Trophoblast cell (in vitro differentiated cells and primary cell): ENCODE data around the gene TBCD.

Source experiments
- DNase-seq, 2 donors: peaks; one replicate each; pipeline ENCODE4 v3.0.0-alpha.2; 2016
- H2AFZ ChIP-seq: 2 replicates; pipeline ENCODE4 v1.6.1; 2013; ENCODE audit warnings: low read length, moderate library complexity, mild to moderate bottlenecking; ENCODE audit not compliant: insufficient read depth, poor library complexity
- H2AK5ac ChIP-seq: 2 replicates; pipeline ENCODE4 v1.6.1; 2013; ENCODE audit warnings: mild to moderate bottlenecking, low read length
- H2BK120ac ChIP-seq: 2 replicates; pipeline ENCODE4 v1.6.1; 2013; ENCODE audit warnings: low read length, mild to moderate bottlenecking, moderate library complexity; ENCODE audit not compliant: insufficient read depth, poor library complexity
- H2BK12ac ChIP-seq: 2 replicates; pipeline ENCODE4 v1.6.1; 2013; ENCODE audit warnings: mild to moderate bottlenecking, low read length, moderate library complexity
- H2BK5ac ChIP-seq: 2 replicates; pipeline ENCODE4 v1.6.1; 2013; ENCODE audit warnings: low read length, low read depth, moderate library complexity, mild to moderate bottlenecking; ENCODE audit not compliant: poor library complexity
- H3K14ac ChIP-seq: 2 replicates; pipeline ENCODE4 v1.6.1; 2013; ENCODE audit warnings: mild to moderate bottlenecking, low read length
- H3K18ac ChIP-seq: 2 replicates; pipeline ENCODE4 v1.6.1; 2013; ENCODE audit warnings: mild to moderate bottlenecking, low read length
- H3K23ac ChIP-seq: 2 replicates; pipeline ENCODE4 v1.6.1; 2013; ENCODE audit warnings: low read length
- H3K27ac ChIP-seq: 2 replicates; pipeline ENCODE4 v1.5.1; 2013; ENCODE audit warnings: low read depth, mild to moderate bottlenecking, inconsistent platforms, low read length, moderate library complexity
- H3K27me3 ChIP-seq: 2 replicates; pipeline ENCODE4 v1.6.1; 2013; ENCODE audit warnings: inconsistent platforms, mild to moderate bottlenecking, low read length, moderate library complexity; ENCODE audit not compliant: insufficient read depth
- H3K36me3 ChIP-seq, 2 experiments: 1 replicate in 1 of 2; 2 replicates in 1 of 2; pipeline ENCODE4 v1.6.1; 2013; ENCODE audit warnings: low read length in 2 of 2, mild to moderate bottlenecking in 2 of 2, moderate library complexity in 1 of 2; ENCODE audit not compliant: insufficient read depth in 2 of 2, control insufficient read depth in 1 of 2
- H3K4ac ChIP-seq: 2 replicates; pipeline ENCODE4 v1.6.1; 2013; ENCODE audit warnings: low read depth, mild to moderate bottlenecking, low read length, moderate library complexity
- H3K4me1 ChIP-seq, 2 experiments: 1 replicate in 1 of 2; 2 replicates in 1 of 2; pipeline ENCODE4 v1.6.1; 2013; ENCODE audit warnings: low read length in 2 of 2, mild to moderate bottlenecking in 2 of 2, moderate library complexity in 1 of 2; ENCODE audit not compliant: insufficient read depth in 2 of 2, control insufficient read depth in 1 of 2
- H3K4me2 ChIP-seq: 2 replicates; pipeline ENCODE4 v1.6.1; 2013; ENCODE audit warnings: inconsistent platforms, mild to moderate bottlenecking, low read length, moderate library complexity
- H3K4me3 ChIP-seq: 2 replicates; pipeline ENCODE4 v1.5.1; 2013; ENCODE audit warnings: mild to moderate bottlenecking, low read depth, low read length, inconsistent platforms
- H3K79me1 ChIP-seq: one replicate; pipeline ENCODE4 v1.6.1; 2013; ENCODE audit warnings: low read length
- H3K79me2 ChIP-seq: 2 replicates; pipeline ENCODE4 v1.6.1; 2013; ENCODE audit warnings: low read length, mild to moderate bottlenecking; ENCODE audit not compliant: control insufficient read depth, insufficient read depth, poor library complexity
- H3K9ac ChIP-seq: 2 replicates; pipeline ENCODE4 v1.6.1; 2013; ENCODE audit warnings: mild to moderate bottlenecking, low read length
- H3K9me3 ChIP-seq: 2 replicates; pipeline ENCODE4 v1.6.1; 2013; ENCODE audit warnings: low read depth, mild to moderate bottlenecking, control low read depth, inconsistent platforms, low read length; ENCODE audit not compliant: insufficient read depth
- H4K12ac ChIP-seq: 2 replicates; pipeline ENCODE4 v1.6.1; 2013; ENCODE audit warnings: low read depth, mild to moderate bottlenecking, low read length, moderate library complexity
- H4K8ac ChIP-seq: 2 replicates; pipeline ENCODE4 v1.6.1; 2013; ENCODE audit warnings: low read depth, mild to moderate bottlenecking, low read length, moderate library complexity
- H4K91ac ChIP-seq: one replicate; pipeline ENCODE4 v1.6.1; 2013; ENCODE audit warnings: low read depth, mild to moderate bottlenecking, low read length, moderate library complexity
- WGBS: extraction: QIAGEN DNeasy Blood & Tissue Kit; methylation state at CpG from one replicate; pipeline ENCODE4 v1.1.7; 2013; ENCODE audit warnings: missing lambda C conversion rate; ENCODE audit not compliant: insufficient read length, insufficient coverage; ENCODE audit errors: extremely low coverage; 5-methylcytosine and 5-hydroxymethylcytosine counted together

Gene TBCD

DNA sequence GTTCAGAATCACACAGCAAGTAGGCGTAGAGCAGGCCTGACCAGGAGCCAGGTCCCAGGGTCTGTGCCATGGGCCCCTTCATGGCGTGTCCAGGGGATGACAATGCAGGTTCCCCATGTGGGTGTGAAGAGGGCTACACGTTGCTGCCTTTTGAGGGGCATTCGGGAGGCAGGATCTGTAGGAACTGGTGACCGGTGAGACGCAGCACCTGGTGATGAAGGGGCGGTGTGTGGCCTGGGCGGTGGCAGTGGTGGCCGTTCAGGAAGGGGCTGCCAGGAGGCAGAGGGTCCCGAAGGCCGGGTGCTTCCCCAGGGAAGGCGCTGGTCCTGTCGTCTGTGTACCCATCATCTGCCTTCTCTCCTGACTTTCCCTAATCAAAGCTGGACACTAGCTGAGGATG, 53.4 kb downstream of the TBCD start:
- Histone ChIP-seq H3K79me2 (peaks cover 1% of the 10 kb centered on the region), H3K4me3 (no peak overlapping the region), H3K4me1 (peaks cover 6 to 8% of the 10 kb centered on the region in 2 experiments), H3K4me2 (no peak overlapping the region), H4K91ac (no peak overlapping the region), H3K9ac (no peak overlapping the region), H4K8ac (no peak overlapping the region), H3K14ac (no peak overlapping the region), H2AK5ac (no peak overlapping the region), H2AFZ (no peak overlapping the region), H3K79me1 (no peaks in the 10 kb centered on the region), H3K4ac (no peak overlapping the region), H3K23ac (no peak overlapping the region), H4K12ac (no peak overlapping the region), H2BK12ac (no peak overlapping the region), H3K18ac (no peak overlapping the region), H3K36me3 (peaks cover 13% of the 10 kb centered on the region in 2 experiments), H3K27ac (no peak overlapping the region), H3K27me3 (no peaks in the 10 kb centered on the region), H2BK5ac (no peak overlapping the region), H2BK120ac (no peak overlapping the region), H3K9me3 (peaks cover 13% of the 10 kb centered on the region)
- no peak for DNase-seq
- WGBS: no CpG with 5 or more reads among the region's 13 CpGs

DNA sequence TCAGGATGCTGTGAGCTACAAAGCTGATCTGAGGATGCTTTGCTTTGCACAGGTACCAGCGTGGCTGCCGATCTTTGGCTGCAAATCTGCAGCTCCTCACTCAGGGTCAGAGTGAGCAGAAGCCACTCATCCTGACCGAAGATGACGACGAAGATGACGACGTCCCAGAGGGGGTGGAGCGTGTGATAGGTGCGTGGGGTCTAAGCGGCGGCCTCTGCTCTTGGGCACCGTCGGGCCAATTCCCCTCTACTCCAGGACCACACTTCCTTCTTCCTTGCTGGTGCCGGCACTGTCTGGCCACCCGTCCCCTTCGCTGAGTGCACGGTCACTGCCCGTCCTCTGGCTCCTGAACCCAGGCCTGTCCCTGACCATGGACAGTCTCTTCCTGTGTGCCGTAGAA, 54.0 kb downstream of the TBCD start:
- no peak overlapping the region for H2BK12ac ChIP-seq
- WGBS: no CpG with 5 or more reads among the region's 19 CpGs
- H3K9me3 ChIP-seq: peaks cover 11% of the 10 kb centered on the region
- H3K9ac ChIP-seq: no peak overlapping the region
- no peak overlapping the region for H3K23ac ChIP-seq
- no peak overlapping the region for H2BK5ac ChIP-seq
- H3K27me3 ChIP-seq: no peaks in the 10 kb centered on the region
- no peak overlapping the region for H2AFZ ChIP-seq
- H2AK5ac ChIP-seq: no peak overlapping the region
- no peak overlapping the region for H3K27ac ChIP-seq
- H3K79me2 ChIP-seq: peaks cover 1% of the 10 kb centered on the region
- H3K4me3 ChIP-seq: no peak overlapping the region
- no peak overlapping the region for H3K4ac ChIP-seq
- H3K14ac ChIP-seq: no peak overlapping the region
- no peak overlapping the region for H4K8ac ChIP-seq
- no peak for DNase-seq
- no peak overlapping the region for H3K4me2 ChIP-seq
- H2BK120ac ChIP-seq: no peak overlapping the region
- H4K91ac ChIP-seq: no peak overlapping the region
- peaks cover 10 to 11% of the 10 kb centered on the region in 2 experiments for H3K36me3 ChIP-seq
- H3K79me1 ChIP-seq: no peaks in the 10 kb centered on the region
- no peak overlapping the region for H3K18ac ChIP-seq
- H3K4me1 ChIP-seq: peaks cover 6 to 8% of the 10 kb centered on the region in 2 experiments
- H4K12ac ChIP-seq: no peak overlapping the region

DNA sequence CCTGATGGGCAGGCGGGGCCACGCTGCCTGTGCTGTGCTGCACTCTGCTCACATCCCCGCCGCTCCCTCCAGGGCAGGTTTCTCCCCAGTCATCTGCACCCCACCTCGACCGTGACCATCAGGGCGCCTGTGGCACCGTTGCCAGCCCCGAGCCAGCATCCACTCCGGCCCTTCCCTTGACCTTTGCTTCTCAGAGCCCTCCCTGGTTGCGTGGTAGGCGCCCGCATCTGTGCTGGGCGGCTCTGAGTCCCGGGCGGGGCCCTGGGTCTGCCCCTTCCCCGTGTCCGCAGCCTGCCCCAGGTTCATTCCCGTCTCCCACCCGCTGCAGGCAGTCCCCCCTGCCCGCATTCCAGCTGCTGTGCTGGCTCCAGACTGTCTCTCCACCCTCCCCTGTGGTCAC, 54.8 kb downstream of the TBCD start:
- Histone ChIP-seq H3K14ac (no peak overlapping the region), H3K79me2 (peaks cover 1% of the 10 kb centered on the region), H3K4me2 (no peak overlapping the region), H2BK12ac (no peak overlapping the region), H3K36me3 (peaks cover 6 to 7% of the 10 kb centered on the region in 2 experiments), H3K9me3 (peaks cover 5% of the 10 kb centered on the region), H3K4ac (no peak overlapping the region), H2BK120ac (no peak overlapping the region), H3K27me3 (no peaks in the 10 kb centered on the region), H3K27ac (no peak overlapping the region), H3K79me1 (no peaks in the 10 kb centered on the region), H3K4me1 (peaks cover 6 to 8% of the 10 kb centered on the region in 2 experiments), H2BK5ac (no peak overlapping the region), H2AK5ac (no peak overlapping the region), H4K12ac (no peak overlapping the region), H2AFZ (no peak overlapping the region), H4K8ac (no peak overlapping the region), H3K9ac (no peak overlapping the region), H3K4me3 (no peak overlapping the region), H4K91ac (no peak overlapping the region), H3K23ac (no peak overlapping the region), H3K18ac (no peak overlapping the region)
- WGBS: no CpG with 5 or more reads among the region's 21 CpGs
- DNase-seq: peak; percentile 55 to 72

DNA sequence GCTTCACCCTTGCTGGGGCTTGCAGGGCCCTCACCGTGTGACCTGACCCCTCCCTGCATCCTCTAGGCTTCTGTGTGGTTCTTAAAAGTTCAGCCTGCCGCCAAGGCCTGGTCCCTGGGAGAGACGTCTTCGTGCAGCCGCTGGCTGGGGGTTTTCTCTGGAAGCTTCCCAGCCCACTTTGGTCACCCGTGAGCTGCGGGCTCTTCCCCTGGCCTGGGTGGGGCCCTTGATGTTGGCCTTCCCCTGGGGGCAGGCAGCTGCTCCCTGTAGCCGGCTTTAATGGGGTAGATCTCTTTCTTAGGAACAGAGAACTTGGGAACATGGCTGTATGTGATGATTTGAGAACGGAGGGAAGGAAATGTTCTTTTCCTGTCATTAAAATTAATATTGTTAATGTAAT, 55.2 kb downstream of the TBCD start:
- peak in 1 of 2 donors; percentile 50 for DNase-seq

More for the DNA sequence above, 55.2 kb downstream of the TBCD start:
- H3K4me2 ChIP-seq: no peak overlapping the region
- H2BK5ac ChIP-seq: no peak overlapping the region
- H3K4ac ChIP-seq: no peak overlapping the region
- no peak overlapping the region for H2BK12ac ChIP-seq
- no peak overlapping the region for H3K27ac ChIP-seq
- no peak overlapping the region for H2BK120ac ChIP-seq
- no peak overlapping the region for H3K14ac ChIP-seq
- no peak overlapping the region for H2AFZ ChIP-seq
- no peak overlapping the region for H3K4me3 ChIP-seq
- no peak overlapping the region for H4K12ac ChIP-seq
- H3K79me1 ChIP-seq: no peaks in the 10 kb centered on the region
- no peak overlapping the region for H2AK5ac ChIP-seq
- no peak overlapping the region for H3K23ac ChIP-seq
- H4K8ac ChIP-seq: no peak overlapping the region
- no peak overlapping the region for H3K18ac ChIP-seq
- no peak overlapping the region for H3K9ac ChIP-seq
- no CpG with 5 or more reads among the region's 9 CpGs for WGBS
- peaks cover 4 to 7% of the 10 kb centered on the region in 2 experiments for H3K36me3 ChIP-seq
- H3K79me2 ChIP-seq: peaks cover 1% of the 10 kb centered on the region
- no peak overlapping the region for H4K91ac ChIP-seq
- H3K9me3 ChIP-seq: peaks cover 2% of the 10 kb centered on the region
- H3K4me1 ChIP-seq: peaks cover 6 to 8% of the 10 kb centered on the region in 2 experiments
- no peaks in the 10 kb centered on the region for H3K27me3 ChIP-seq
